SHP77 treated with DMSO at 0.1 percent for 48 hours (cell line): ENCODE data around the gene ACTR3C.
"Not testable (repeated sequence)": the region's sequence is repeated elsewhere in the genome, so short reads cannot be mapped to it uniquely, and the experiment has no call there.

Source experiments
- DNase-seq: peaks from one replicate; lab custom pipeline; 2025; lab: John Stamatoyannopoulos, UW

Gene ACTR3C

GRCh38 chr7:150313870-150314269 lies 9.5 kb downstream of the ACTR3C start:
- DNase-seq: no peak

- DNase-seq: no peak
Observed at GRCh38 chr7:150313367-150313809, 10.0 kb downstream of the ACTR3C start.

DNA sequence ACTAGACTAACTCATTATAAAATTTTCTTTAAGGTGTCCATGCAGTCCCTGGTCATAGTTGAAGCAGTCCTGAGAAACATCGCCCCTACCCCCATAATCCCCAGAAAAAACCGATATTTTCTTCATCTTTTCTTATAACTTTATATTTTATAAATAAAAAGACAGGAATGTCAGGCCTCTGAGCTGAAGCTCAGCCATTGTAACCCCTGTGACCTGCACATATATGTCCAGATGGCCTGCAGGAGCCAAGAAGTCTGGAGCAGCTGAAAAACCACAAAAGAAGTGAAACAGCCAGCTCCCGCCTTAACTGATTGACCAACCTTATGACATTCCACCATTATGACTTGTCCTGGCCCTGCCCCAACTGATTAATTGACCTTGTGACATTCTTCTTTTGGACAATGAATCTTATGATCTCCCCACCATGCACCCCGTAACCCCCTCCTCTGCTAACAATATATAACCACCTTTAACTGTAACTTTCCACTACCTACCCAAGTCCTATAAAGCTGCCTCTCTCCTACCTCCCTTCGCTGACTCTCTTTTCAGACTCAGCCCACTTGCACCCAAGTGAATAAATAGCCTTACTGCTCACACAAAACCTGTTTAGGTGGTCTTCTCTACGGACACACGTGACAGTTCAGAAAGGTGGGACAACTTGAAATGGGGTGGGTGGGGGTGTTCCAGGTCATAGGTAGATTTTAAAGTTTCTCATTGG lies 10.5 kb downstream of the ACTR3C start:
- DNase-seq: not testable (repeated sequence)

DNA sequence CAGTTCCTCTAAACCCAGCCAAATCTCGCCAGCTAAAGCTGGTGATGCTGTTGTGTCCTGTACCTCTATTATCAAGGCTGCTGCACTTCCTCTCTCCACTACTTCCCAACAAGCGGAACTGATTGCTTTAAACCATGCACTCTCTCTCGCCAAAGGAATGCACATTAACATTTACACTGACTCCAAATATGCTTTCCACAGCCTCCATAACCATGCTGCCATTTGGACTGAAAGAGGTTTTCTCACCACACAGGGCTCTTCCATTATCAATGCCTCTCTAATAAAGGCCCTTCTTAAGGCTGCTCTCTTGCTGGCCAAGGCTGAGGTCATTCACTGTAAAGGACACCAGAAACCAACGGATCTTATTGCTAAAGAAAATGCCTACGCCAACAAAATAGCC lies 11.6 kb downstream of the ACTR3C start:
- DNase-seq: no peak

GRCh38 chr7:150311146-150311545 lies 12.2 kb downstream of the ACTR3C start:
- no peak for DNase-seq

DNA sequence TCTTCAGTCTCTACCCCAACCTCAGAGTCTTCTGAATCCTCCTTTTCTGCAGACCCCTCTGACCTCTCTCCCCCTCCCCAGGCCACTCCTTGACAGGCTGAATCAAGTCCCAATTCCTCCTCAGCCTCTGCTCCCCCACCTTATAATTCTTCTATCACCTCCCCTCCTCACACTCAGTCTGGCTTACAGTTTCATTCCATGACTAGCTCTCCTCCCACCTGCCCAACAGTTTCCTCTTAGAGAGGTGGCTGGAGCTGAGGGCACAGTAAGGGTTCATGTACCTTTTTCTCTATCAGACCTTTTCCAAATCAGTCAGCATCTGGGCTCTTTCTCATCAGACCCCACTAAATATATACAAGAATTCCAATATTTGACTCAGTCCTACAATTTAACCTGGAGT lies 14.8 kb downstream of the ACTR3C start:
- DNase-seq: no peak

DNA sequence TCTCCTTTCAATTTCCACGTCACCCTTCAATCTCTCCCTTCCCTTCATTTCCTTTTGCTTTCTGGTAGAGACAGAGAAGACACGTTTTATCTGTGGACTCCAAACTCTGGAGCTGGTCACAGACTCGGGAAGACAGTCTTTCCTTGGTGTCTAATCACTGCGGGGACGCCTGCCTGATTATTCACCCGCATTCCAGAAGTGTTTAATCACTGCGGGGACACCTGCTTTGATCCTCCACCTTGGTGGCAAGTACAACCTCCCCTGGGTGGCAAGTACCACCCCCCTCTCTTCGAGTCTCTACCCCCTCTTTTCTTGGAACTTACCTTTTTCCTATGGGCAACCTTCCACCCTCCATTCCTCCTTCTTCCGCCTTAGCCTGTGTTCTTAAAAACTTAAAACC lies 15.4 kb downstream of the ACTR3C start:
- DNase-seq: no peak

DNA sequence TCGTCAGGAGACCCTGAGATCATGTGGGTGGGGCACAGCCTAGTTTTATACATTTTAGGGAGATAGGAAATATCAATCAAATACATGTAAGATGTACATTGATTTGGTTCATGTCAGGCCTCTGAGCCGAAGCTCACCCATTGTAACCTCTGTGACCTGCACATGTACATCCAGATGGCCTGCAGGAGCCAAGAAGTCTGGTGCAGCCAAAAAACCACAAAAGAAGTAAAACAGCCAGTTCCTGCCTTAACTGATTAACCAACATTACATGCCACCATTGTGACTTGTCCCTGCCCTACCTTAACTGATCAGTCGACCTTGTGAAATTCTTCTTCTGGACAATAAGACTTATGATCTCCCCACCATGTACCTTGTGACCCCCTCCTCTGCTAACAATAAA lies 16.2 kb downstream of the ACTR3C start:
- DNase-seq: no peak

GRCh38 chr7:150306377-150306776 lies 17.0 kb downstream of the ACTR3C start:
- not testable (repeated sequence) for DNase-seq

DNA sequence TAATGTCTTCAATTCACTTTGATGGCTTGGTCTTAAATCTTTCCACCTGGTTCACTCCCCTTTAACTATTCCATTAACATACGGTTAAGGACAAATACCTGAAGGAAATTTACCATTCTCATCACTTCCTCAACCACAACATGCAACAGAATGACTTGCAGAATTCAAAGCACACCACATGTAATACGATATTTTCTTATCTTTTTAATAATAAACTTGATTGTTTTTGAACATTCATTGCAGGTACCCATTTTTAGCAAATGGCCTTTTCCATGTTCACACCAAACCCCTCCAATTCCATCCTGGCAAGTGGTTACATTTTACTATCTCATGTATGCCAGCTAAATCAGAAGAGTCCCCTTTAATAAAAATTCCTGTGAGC lies 17.5 kb downstream of the ACTR3C start:
- DNase-seq: not testable (repeated sequence)

GRCh38 chr7:150305259-150305902 lies 18.0 kb downstream of the ACTR3C start:
- DNase-seq: not testable (repeated sequence)

- not testable (repeated sequence) for DNase-seq
Observed at GRCh38 chr7:150304499-150305258, 18.7 kb downstream of the ACTR3C start.

GRCh38 chr7:150302908-150303310 lies 20.4 kb downstream of the ACTR3C start:
- not testable (repeated sequence) for DNase-seq

DNA sequence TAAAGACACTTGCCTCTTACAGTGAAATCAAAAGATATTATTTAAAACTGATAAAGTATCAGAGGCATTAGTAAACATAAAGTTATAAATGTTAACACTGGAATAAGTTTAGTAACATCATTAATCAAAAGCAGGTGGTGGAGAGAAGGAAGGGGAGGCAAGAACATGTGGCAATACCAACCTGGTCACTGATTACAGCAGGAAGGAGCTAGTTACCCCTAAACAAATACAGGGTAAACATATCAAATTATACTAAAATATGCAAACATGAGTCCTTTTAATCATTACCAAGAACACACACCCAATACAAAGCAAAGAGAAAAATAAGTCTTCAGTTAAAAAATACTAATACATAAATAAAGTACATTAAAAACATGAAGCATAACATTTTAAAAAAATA lies 25.4 kb downstream of the ACTR3C start:
- not testable (repeated sequence) for DNase-seq

DNA sequence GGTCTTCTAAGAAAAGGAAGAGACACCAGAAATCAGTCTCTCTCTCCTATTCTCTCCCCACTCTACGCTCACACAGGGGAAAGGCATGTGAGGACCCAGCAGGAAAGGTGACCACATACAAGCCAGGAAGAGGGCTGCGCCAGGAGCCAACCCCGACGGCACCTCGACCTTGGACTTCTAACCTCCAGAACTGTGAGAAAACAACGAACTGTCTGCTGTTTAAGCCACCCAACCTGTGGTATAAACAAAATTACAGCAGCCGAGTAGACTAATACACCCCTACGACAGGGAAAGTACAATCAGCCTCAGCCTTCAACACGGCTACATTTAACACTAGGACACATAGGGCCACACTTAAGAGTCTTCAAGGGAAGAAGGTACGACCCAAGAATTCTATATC lies 26.5 kb downstream of the ACTR3C start:
- DNase-seq: not testable (repeated sequence)

GRCh38 chr7:150295614-150296013 lies 27.7 kb downstream of the ACTR3C start:
- not testable (repeated sequence) for DNase-seq

DNA sequence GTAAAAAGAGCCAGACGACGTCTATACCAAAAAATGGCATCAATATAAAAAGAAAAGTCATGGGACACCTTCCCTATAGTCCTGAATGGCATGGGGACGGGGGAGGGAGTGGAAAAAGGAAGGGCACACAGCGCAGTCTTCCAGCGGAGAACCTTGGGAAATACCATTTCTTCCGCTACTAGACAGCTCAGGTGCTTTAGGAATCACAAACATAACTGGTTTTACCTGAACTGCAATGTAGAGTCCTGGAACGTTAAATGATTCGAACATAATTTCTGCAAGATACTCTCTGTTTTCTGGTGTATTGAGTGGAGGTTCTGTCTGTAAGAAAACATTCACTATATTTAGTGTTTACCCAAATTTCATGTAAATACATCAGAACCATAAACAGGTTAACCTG lies 28.3 kb downstream of the ACTR3C start:
- not testable (repeated sequence) for DNase-seq

DNA sequence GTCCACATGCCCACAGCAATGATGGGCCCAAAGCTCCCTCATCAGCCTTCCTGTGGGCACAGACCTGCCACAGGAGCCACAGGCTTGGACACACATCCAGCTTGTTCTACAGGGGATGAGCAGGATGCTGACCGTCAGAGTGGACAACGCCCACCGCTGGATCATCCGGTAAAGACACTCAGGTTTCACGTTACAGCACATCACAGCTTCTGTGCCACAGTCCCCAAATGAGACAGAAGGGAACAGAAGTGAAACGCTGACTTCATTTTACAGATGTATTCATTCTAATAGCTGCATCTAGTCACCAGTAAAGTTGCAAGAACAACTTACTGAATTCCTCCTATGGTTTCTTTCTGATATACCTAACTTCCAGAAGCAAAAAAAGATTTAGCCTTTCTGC lies 33.0 kb downstream of the ACTR3C start:
- not testable (repeated sequence) for DNase-seq

GRCh38 chr7:150288816-150289215 lies 34.5 kb downstream of the ACTR3C start:
- DNase-seq: not testable (repeated sequence)

DNA sequence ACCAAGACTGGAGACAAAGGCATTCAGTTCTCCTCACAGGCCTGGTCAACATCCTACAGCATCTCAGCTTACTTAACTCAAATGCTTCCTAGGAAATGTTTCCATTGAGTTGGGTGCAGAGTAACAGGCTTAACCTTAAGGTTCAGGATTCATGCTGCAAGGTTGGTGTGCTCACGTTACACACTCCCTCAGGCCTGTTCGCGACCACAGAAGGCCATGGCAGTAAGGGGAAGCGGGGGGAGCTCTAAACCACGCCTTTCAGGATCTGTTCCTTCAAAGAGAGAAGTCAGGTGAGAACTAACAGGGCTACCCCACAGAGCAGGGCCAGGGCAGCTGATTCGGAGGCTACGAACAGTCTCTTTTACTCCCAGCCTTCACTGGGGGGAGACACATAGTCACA lies 35.5 kb downstream of the ACTR3C start:
- not testable (repeated sequence) for DNase-seq

DNA sequence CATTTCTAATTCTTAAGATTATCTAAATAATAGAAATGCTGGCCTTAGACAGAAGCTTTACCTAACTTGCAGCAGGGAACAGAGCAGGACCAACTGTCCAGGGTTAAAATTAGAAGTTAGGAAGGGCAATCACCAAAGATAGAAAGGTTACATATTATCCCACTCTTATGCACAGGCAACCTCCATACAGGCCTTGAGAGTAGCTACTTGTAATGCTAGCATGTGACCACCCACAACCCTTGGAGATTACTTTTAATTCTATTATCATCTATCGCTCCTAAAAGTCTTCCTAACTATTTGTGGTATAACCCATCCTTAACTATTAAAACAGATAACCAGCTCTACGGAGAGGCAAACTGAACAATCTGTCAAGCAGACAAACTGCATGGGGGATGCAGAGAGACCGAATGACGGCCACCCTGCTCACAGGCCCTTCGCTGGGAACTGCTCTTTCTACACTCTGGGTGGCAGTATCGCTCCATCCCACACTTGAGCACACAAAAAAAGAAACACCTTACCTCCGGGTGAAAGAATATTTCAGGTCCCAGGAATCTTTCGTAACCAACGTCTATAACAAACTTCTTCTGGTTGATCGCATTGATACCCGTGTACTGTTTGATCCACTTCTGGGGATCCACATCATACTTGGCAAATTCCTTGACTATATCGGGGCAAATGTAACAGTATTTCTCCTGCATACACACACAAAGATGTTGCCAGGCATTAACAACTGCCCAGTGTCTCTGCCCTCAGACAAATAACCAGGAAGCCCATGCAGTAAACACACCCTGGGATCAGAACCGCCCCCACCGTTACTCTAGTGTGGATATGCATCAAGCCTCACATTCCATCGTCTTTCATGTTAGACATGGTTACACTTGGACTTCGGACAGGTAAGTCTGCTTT lies 37.2 kb downstream of the ACTR3C start:
- not testable (repeated sequence) for DNase-seq

- DNase-seq: not testable (repeated sequence)
Observed at GRCh38 chr7:150283608-150284007, 39.7 kb downstream of the ACTR3C start.
